GM12878 (cell line): Measurements from ENCODE around the gene CXorf65. TPM values are rescaled to one million over a fixed set of nuclear protein-coding genes. Genes with fewer than 3 reads are reported as not detected.

Experiments used
- ATAC-seq: fragments of 200-7000 bp; cut with Tn5 transposase; 3 replicates; pipeline ENCODE4 v1.9.1; 2020; ENCODE audit warnings: mild to moderate bottlenecking, moderate library complexity
- BruUV-seq: library from RNA; stranded (reverse); fragments of 400-500 nt; replicated peaks from 2 replicates; lab custom pipeline; 2021; lab: Mats Ljungman, UMichigan
- CTCF ChIA-PET: fragments of 300-600 bp; sonication (Branson Sonifier 250); formaldehyde crosslinking; extraction: SDS; loops from one replicate; lab custom pipeline; 2021; ENCODE audit warnings: inconsistent platforms; lab: Yijun Ruan, JAX
- POLR2A ChIA-PET: fragments of 350-600 bp; formaldehyde crosslinking; extraction: SDS; loops from one replicate; lab custom pipeline; 2021; ENCODE audit warnings: inconsistent platforms; lab: Charles Lee
- RAD21 ChIA-PET: fragments of 300-600 bp; sonication (Branson Sonifier 250); formaldehyde crosslinking; loops from one replicate; lab custom pipeline; 2023; ENCODE audit warnings: antibody characterized with exemption; ENCODE audit not compliant: unreplicated experiment; lab: Charles Lee
- SMC1A ChIA-PET: fragments of 300-600 bp; sonication (Branson Sonifier 250); formaldehyde crosslinking; loops from one replicate; lab custom pipeline; 2023; ENCODE audit not compliant: unreplicated experiment, uncharacterized antibody; lab: Charles Lee
- DNase-seq: peaks from one replicate; pipeline ENCODE4 v3.0.0-alpha.2; 2011; ENCODE audit warnings: low read depth, low spot score
- FAIRE-seq: peaks from 3 replicates; lab custom pipeline; 2011; peaks lifted over from hg19 to GRCh38; lab: Jason Lieb, UNC
- H2AFZ ChIP-seq: 2 replicates; pipeline ENCODE4 v1.6.0; 2011; ENCODE audit warnings: low read depth, low read length, control low read depth; ENCODE audit not compliant: control insufficient read depth
- H3K27ac ChIP-seq: 2 replicates; pipeline ENCODE4 v1.5.1; 2011; ENCODE audit warnings: control low read depth; ENCODE audit not compliant: control insufficient read depth, insufficient read depth
- H3K27me3 ChIP-seq, 2 experiments: replicated peaks in 1 of 2; 2 replicates each; pipeline versions ENCODE4 v1.6.0 to v1.6.1; 2011; ENCODE audit warnings: low read length in 1 of 2; ENCODE audit not compliant: control insufficient read depth in 2 of 2, insufficient read depth in 2 of 2
- H3K36me3 ChIP-seq, 2 experiments: 2 replicates each; pipeline ENCODE4 v1.5.1; 2011; ENCODE audit warnings: low read length in 1 of 2; ENCODE audit not compliant: control insufficient read depth in 2 of 2, insufficient read depth in 2 of 2
- H3K4me1 ChIP-seq: 2 replicates; pipeline ENCODE4 v1.6.1; 2011; ENCODE audit warnings: mild to moderate bottlenecking, low read length, moderate library complexity, mixed read lengths; ENCODE audit not compliant: control insufficient read depth, insufficient read depth
- H3K4me2 ChIP-seq: 2 replicates; pipeline ENCODE4 v1.6.0; 2011; ENCODE audit warnings: control low read depth; ENCODE audit not compliant: control insufficient read depth, insufficient read depth
- H3K4me3 ChIP-seq: fragments of 200-600 bp; sonication (generic); 2 replicates; pipeline ENCODE4 v1.5.1; 2016
- H3K79me2 ChIP-seq: 2 replicates; pipeline ENCODE4 v1.6.0; 2011; ENCODE audit warnings: low read length; ENCODE audit not compliant: control insufficient read depth, insufficient read depth
- H3K9ac ChIP-seq: 2 replicates; pipeline ENCODE4 v1.8.0; 2011; ENCODE audit warnings: low read length, control low read depth, mixed read lengths; ENCODE audit not compliant: control insufficient read depth, insufficient read depth
- H3K9me3 ChIP-seq: replicated peaks from 3 replicates; pipeline ENCODE4 v1.5.1; 2011; ENCODE audit warnings: mild to moderate bottlenecking, low read length; ENCODE audit not compliant: control insufficient read depth, insufficient read depth
- H4K20me1 ChIP-seq: 2 replicates; pipeline ENCODE4 v1.6.0; 2011; ENCODE audit not compliant: control insufficient read depth, insufficient read depth
- JUNB ChIP-seq: IDR thresholded peaks from 2 replicates; pipeline ENCODE4 v1.6.1; 2016; ENCODE audit warnings: antibody characterized with exemption, mild to moderate bottlenecking
- MTA2 ChIP-seq: fragments of 450-650 bp; IDR thresholded peaks from 2 replicates; pipeline ENCODE4 v1.6.1; 2016; ENCODE audit warnings: low read depth, mild to moderate bottlenecking, moderate library complexity
- NR2F1 ChIP-seq: fragments of 450-650 bp; conservative IDR thresholded peaks from 2 replicates; pipeline ENCODE4 v1.6.1; 2017; ENCODE audit warnings: mild to moderate bottlenecking
- PML ChIP-seq: IDR thresholded peaks from 2 replicates; pipeline ENCODE4 v1.6.1; 2012; ENCODE audit warnings: low read length, inconsistent platforms
- POLR2AphosphoS2 ChIP-seq: IDR thresholded peaks from 2 replicates; pipeline ENCODE4 v1.6.1; 2011; ENCODE audit warnings: low read depth, mild to moderate bottlenecking, low read length, improper control_type of control experiment, moderate library complexity
- POLR2AphosphoS5 ChIP-seq: IDR thresholded peaks from 2 replicates; pipeline ENCODE4 v1.6.1; 2011; ENCODE audit warnings: mild to moderate bottlenecking, low read length, inconsistent platforms
- SRF ChIP-seq, 2 experiments: IDR thresholded peaks; 2 replicates each; pipeline ENCODE4 v1.6.1; 2011; ENCODE audit warnings: low read depth in 2 of 2, low read length in 2 of 2, mild to moderate bottlenecking in 1 of 2, moderate library complexity in 1 of 2
- YBX1 ChIP-seq: fragments of 450-650 bp; IDR thresholded peaks from 2 replicates; pipeline ENCODE4 v1.6.1; 2016; ENCODE audit warnings: antibody characterized with exemption
- WGBS: methylation state at CpG from one replicate; pipeline ENCODE4 v1.1.6; 2016; ENCODE audit warnings: low lambda C conversion rate; ENCODE audit not compliant: insufficient replicate concordance, insufficient coverage; ENCODE audit errors: missing lambda C conversion rate; 5-methylcytosine and 5-hydroxymethylcytosine counted together
- in situ Hi-C: fragments of 300-500 bp; cut with MboI; formaldehyde crosslinking; loops from 9 replicates; pipeline ENCODE4 v1.14.3; 2018; ENCODE audit warnings: mixed read lengths
- intact Hi-C: fragments of 100-400 bp; cut with micrococcal nuclease; formaldehyde crosslinking; loops from one replicate; pipeline ENCODE4 v1.14.2; 2022; ENCODE audit not compliant: unreplicated experiment
- polyA plus RNA-seq, 11 experiments: library from polyadenylated mRNA; depleted of rRNA in 4 of 11; unstranded in 6 of 11; stranded (reverse) in 5 of 11; fragments of >200 nt; fragmentation: Nextera tagmentation in 4 of 11; fragmentation: Illumina TruSeq in 1 of 11; extraction: Ambion mirVana in 4 of 11; extraction: Trizol in 1 of 11; gene quantifications; 1 replicate in 1 of 11; 2 replicates in 10 of 11; pipeline versions ENCODE4 v1.2.1 to v1.2.3, GENCODE V29; 2011 to 2016; ENCODE audit warnings: inconsistent platforms in 2 of 11, missing spikeins in 2 of 11, low read depth in 1 of 11
- total RNA-seq, 4 experiments: library from RNA; depleted of rRNA in 3 of 4; stranded (reverse); fragments of >200 nt in 3 of 4; fragmentation: Illumina TruSeq in 1 of 4; extraction: Trizol in 1 of 4; gene quantifications; 2 replicates each; pipeline versions ENCODE4 v1.2.1 to v1.2.3, GENCODE V29; 2013 to 2021
- TF ChIP-seq, protein P1 (sequence below), 3 experiments: IDR thresholded peaks in 2 of 3; conservative IDR thresholded peaks in 1 of 3; 2 replicates each; pipeline ENCODE4 v1.5.1; 2011; ENCODE audit warnings: low read depth in 3 of 3, low read length in 3 of 3, mild to moderate bottlenecking in 3 of 3, control low read depth in 2 of 3, moderate library complexity in 2 of 3, inconsistent platforms in 1 of 3, mixed read lengths in 1 of 3; ENCODE audit not compliant: control insufficient read depth in 2 of 3, insufficient read depth in 1 of 3; ENCODE audit errors: extremely low read depth in 1 of 3
- TF ChIP-seq, protein P2 (sequence below): IDR thresholded peaks from 2 replicates; pipeline ENCODE4 v1.6.1; 2011; ENCODE audit warnings: borderline replicate concordance, low read depth, mild to moderate bottlenecking, moderate library complexity, mixed read lengths, low read length; ENCODE audit not compliant: insufficient read depth; ENCODE audit errors: extremely low read length
- TF ChIP-seq, protein P3 (sequence below): IDR thresholded peaks from 2 replicates; pipeline ENCODE4 v1.6.1; 2012; ENCODE audit warnings: low read depth, low read length, improper control_type of control experiment

The CXorf65 gene
- total and polyA plus RNA-seq, 10 of the 15 experiments (the other 5 are each of a cell fraction or from before 2014, with no cell fraction given): 0.82 to 4.8 (median 2.3) TPM

DNA sequence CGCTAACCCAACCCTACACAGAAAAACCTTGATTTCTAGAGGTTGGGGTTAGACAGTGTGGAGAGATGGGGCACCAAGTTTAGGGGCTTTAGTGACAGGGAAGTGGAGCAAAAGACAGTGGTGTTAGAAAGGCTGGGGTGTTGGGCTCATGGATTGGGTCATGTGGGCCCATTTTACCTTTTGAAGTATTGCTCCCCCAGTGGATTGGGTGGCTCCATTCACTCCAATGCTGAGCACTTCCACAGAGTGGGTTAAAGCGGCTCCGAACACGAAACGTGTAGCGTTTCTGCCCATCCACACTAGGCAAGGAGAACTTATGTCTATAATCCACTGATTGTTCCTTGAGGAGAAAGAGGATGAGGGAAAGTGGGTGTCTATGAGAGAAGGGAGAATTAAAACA lies 2.5 kb upstream of the CXorf65 start:
- RAD21 ChIA-PET: no interaction called here
- intact Hi-C loops (no loop called here), in situ Hi-C loops (no loop called here)
- H3K79me2 ChIP-seq: peaks cover 49% of the 10 kb centered on the region
- no TSS peak for BruUV-seq
- no peaks in the 10 kb centered on the region; the same call in 2 of the 3 replicates for H3K9me3 ChIP-seq
- H4K20me1 ChIP-seq: no peaks in the 10 kb centered on the region
- ATAC-seq (0 out of 3 replicates have a peak, but pooled peaks have one; percentile 6), DNase-seq (no peak), FAIRE-seq (no peak)
- WGBS: 77% methylated on average over 6 of the region's 6 CpGs
- SMC1A ChIA-PET: no interaction called here
- peak overlapping the region; percentile 84 for H3K4me3 ChIP-seq
- 0 out of 2 replicates have a peak overlapping the region, but pooled peaks have one; percentile 14 for H3K27ac ChIP-seq
- POLR2A ChIA-PET: interaction anchor here (1.4 kb wide), 1 partner anchor 9 kb away, joined by 9 read pairs; the partner anchor contains the start of gene MED12
- H3K36me3 ChIP-seq: no peaks in the 10 kb centered on the region; a peak in 1 of 4 replicates
- H3K27me3 ChIP-seq: no peaks in the 10 kb centered on the region
- CTCF ChIA-PET: interaction anchor here (1.0 kb wide), 1 partner anchor 174 kb away, joined by 6 read pairs; the partner anchor contains the start of gene NONO
- no peak for TF ChIP-seq PML
- TF ChIP-seq, protein P1, sequence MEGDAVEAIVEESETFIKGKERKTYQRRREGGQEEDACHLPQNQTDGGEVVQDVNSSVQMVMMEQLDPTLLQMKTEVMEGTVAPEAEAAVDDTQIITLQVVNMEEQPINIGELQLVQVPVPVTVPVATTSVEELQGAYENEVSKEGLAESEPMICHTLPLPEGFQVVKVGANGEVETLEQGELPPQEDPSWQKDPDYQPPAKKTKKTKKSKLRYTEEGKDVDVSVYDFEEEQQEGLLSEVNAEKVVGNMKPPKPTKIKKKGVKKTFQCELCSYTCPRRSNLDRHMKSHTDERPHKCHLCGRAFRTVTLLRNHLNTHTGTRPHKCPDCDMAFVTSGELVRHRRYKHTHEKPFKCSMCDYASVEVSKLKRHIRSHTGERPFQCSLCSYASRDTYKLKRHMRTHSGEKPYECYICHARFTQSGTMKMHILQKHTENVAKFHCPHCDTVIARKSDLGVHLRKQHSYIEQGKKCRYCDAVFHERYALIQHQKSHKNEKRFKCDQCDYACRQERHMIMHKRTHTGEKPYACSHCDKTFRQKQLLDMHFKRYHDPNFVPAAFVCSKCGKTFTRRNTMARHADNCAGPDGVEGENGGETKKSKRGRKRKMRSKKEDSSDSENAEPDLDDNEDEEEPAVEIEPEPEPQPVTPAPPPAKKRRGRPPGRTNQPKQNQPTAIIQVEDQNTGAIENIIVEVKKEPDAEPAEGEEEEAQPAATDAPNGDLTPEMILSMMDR (IDR thresholded peaks at IDR 0.05 in 2 of 3, conservative IDR thresholded peaks at IDR 0.05 in 1 of 3; ENCODE audit: control insufficient read depth in 2 of 3, extremely low read depth in 1 of 3, insufficient read depth in 1 of 3, low read depth in 3 of 3, low read length in 3 of 3): 0 out of 6 replicates have a peak, but pooled peaks of 2 of the 3 experiments have one; percentile 0 to 17
- peak overlapping the region; percentile 58 for H3K4me2 ChIP-seq
- peaks cover 14% of the 10 kb centered on the region for H3K4me1 ChIP-seq
- no peak overlapping the region for H2AFZ ChIP-seq
- H3K9ac ChIP-seq: peak overlapping the region; percentile 73

DNA sequence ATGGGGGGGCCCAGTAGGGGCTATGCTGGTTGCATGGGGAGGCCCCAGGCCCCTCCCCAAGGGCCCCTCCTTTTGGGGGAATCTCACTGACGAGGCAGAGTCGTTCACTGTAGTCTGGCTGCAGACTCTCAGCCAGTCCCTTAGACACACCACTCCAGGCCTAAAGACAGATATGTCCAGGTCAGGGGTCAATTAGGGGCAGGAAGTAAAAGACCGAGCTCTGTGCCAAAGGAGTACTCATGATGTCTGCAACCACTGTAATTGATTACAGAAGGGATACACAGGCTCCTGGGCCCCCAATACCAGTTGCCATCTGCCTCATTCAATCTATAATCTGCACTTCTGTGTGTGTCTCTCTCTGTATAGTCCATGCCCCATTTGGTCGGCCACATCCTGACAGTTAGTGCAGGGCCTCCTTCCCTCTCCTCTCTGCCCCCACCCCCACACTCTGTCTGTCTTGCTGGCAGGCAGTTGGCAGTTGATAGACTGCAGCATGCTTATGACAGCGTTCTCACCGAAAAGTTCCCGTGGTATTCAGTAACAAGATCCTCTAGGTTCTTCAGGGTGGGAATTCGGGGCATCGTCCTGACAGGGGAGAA lies 1.3 kb upstream of the CXorf65 start:
- Histone ChIP-seq H3K36me3 (no peaks in the 10 kb centered on the region; a peak in 1 of 4 replicates), H2AFZ (no peak overlapping the region), H3K9ac (no peak overlapping the region), H3K4me2 (peak overlapping the region; percentile 58), H4K20me1 (no peaks in the 10 kb centered on the region), H3K27me3 (no peaks in the 10 kb centered on the region), H3K79me2 (peaks cover 49% of the 10 kb centered on the region), H3K4me3 (peak overlapping the region; percentile 84; the same call in 1 of the 2 replicates), H3K9me3 (no peaks in the 10 kb centered on the region; the same call in 2 of the 3 replicates), H3K27ac (no peak overlapping the region), H3K4me1 (peaks cover 10% of the 10 kb centered on the region)
- BruUV-seq: no TSS peak
- WGBS: 63% methylated on average over 9 of the region's 9 CpGs
- TF ChIP-seq YBX1: no peak
- TF ChIP-seq POLR2AphosphoS2: 0 out of 2 replicates have a peak, but pooled peaks have one; percentile 26
- peak; percentile 30; the same call in 1 of the 2 replicates for TF ChIP-seq POLR2AphosphoS5
- no peak for TF ChIP-seq PML
- TF ChIP-seq MTA2: no peak
- TF ChIP-seq, protein P2, sequence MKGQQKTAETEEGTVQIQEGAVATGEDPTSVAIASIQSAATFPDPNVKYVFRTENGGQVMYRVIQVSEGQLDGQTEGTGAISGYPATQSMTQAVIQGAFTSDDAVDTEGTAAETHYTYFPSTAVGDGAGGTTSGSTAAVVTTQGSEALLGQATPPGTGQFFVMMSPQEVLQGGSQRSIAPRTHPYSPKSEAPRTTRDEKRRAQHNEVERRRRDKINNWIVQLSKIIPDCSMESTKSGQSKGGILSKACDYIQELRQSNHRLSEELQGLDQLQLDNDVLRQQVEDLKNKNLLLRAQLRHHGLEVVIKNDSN: no peak
- no peak for TF ChIP-seq JUNB
- TF ChIP-seq SRF (IDR thresholded peaks at IDR 0.05; ENCODE audit: low read depth in 2 of 2, low read length in 2 of 2): no peak
- peak; percentile 65 for TF ChIP-seq NR2F1
- TF ChIP-seq, protein P3, sequence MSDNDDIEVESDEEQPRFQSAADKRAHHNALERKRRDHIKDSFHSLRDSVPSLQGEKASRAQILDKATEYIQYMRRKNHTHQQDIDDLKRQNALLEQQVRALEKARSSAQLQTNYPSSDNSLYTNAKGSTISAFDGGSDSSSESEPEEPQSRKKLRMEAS: no peak
- DNase-seq (no peak), FAIRE-seq (no peak), ATAC-seq (0 out of 3 replicates have a peak, but pooled peaks have one; percentile 3)
- in situ Hi-C loops: no loop called here
- ChIA-PET CTCF (interaction anchor here (0.7 to 1.1 kb wide), 2 partner anchors 10 to 257 kb away, joined by 3 to 4 read pairs; partner anchors contain the start of gene MED12), RAD21 (no interaction called here), SMC1A (no interaction called here), POLR2A (interaction anchor here (1.4 kb wide), 1 partner anchor 10 kb away, joined by 3 read pairs; no protein-coding TSS in a partner anchor)
- intact Hi-C loops: no loop called here
